Ammon's horn (tissue), 1 donor: ENCODE measurements around the gene ABRACL.
"Not testable (repeated sequence)": the region's sequence is repeated elsewhere in the genome, so short reads cannot be mapped to it uniquely, and the experiment has no call there.

Experiments
- DNase-seq: peaks from one replicate; pipeline ENCODE4 v3.0.0-alpha.2; 2016; ENCODE audit warnings: low spot score

Gene ABRACL

DNA sequence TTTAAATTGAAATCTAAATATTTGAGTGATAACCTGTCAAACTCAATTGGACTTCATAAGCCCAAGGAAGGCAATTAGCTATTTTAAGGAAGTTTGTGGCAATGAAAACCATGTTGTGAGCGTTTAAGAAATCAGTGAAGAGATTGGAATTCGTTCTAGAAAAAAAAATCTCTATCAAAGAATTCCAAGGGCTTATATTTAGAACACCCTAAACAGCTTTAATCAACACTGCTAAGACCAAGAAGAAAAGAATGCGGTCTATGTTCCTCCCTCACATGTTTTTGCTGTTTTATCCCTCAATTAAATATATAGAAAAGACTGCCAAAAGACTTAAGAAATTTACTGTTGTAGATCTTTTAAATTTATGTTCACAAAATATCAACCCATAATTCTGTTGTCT is 16.6 kb upstream of the ABRACL start:
- DNase-seq: no peak

DNA sequence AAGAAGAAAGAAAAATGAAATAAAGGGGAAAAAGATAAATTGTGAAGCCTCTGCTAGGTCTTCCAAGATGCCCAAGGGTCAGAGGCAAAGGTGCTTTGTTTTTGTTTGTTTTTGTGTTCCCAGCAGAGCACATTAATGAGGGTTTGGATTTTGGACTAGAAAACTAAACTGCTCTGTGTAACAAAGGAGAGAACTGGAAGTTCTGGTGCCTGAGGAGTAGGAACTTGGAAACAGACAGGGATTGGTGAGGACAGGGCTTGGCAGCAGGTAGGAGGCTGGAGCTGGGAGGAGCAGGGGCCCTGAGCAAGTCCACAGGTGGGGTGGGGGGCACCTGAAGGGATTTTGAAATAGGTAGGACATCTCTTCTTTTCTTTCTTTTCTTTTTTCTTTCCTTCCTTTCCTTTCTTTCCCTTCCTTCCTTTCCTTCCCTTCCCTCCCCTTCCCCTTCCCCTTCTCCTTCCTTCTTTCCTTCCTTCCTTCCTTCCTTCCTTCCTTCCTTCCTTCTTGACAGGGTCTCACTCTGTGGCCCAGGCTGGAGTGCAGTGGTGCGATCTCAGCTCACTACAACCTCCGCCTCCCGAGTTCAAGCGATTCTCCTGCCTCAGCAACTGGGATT is 15.3 kb upstream of the ABRACL start:
- DNase-seq: no peak

DNA sequence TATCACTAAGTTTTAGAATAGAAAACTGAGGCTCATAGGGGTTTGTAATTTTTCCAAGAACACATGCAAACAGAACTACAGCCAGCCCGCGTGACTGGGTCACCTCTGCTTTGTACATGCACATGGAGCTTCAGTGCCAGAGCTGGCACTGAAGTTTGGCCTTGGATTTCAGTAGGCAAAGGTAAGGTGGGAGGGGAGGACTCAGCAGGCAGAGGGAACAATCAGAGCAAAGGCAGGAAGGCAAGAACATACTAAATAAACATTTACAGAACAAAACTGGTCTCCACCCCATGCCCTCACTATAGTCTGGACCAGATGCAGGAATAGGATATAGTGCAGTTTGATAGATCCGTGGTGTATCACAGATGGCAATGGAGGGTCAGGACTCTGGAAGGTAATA is 13.6 kb upstream of the ABRACL start:
- DNase-seq: no peak

DNA sequence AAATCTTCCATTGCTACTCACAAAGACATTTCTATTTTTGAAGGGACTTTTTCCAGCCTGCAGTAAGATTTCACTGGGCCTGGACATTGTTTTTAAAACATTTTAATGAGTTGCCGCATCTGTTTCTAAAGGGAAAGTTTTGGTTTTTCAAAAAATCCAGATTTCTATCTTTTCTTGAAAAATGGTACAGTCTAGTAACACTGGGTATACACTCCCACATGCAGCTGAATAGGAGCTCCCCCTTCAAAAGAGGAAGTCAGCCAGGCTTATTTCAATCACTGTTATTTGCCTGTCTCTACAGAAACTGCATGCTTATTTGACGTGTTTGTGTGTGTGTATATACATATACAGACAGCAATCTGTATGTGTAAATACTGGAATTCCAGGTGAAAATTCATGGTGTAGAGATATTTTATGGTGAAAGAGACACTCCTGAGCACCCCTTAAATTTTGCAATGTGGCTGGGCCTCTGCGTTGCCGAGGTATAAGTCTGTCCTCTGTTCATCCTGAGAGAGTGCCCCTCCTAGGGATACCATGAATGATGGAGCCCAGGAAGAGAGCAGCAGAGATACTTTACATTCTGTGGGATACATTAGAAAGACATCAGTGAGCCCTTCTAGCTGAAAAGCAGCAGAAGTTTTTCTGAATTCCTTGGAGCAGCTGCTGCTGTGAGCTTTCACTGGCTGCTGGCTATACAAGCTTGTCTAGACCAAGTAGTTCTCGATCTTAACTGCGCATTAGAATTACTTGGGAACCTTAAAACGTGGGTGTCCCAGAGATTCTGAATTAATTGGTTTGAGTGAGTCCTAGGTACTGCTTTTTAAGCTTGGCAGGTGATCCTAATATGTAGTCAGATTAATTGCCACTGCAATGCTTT is 12.0 kb upstream of the ABRACL start:
- DNase-seq: no peak

DNA sequence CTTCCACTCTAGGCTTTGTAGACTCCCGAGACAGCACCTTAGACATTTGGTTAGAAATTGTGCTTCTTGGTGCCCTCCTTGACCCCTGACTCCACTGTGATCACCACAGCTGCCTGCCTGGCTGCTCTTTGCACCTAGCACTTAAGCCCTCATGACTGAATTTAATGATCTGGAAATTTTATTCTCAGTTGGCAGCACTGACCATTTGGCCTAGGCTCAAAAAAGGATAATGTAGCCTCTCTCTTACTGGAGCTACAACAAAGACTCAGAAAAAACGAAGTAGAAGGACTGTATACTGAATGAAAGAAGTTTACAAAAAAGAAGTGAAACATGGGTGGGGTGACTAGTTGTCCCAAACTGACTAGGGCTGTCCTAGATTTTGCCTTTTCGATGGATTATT is 11.3 kb upstream of the ABRACL start:
- DNase-seq: no peak

DNA sequence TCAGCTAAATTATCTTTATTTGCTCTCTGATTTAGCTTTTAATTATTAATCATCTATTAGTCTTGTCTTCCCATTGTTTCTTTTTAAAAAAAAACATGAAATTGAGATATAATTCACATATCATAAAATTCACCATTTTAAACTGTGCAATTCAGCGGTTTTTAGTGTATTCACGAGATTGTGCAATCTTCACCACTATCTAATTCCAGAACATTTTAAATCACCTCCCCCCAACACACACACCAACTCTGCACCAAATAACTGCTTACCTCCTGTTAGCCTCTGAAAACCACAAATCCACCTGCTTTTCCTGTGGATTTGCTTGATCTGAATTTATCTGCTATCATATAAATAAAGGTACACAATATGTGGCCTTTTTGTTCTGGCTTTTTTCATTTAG is 8.8 kb upstream of the ABRACL start:
- DNase-seq: no peak

DNA sequence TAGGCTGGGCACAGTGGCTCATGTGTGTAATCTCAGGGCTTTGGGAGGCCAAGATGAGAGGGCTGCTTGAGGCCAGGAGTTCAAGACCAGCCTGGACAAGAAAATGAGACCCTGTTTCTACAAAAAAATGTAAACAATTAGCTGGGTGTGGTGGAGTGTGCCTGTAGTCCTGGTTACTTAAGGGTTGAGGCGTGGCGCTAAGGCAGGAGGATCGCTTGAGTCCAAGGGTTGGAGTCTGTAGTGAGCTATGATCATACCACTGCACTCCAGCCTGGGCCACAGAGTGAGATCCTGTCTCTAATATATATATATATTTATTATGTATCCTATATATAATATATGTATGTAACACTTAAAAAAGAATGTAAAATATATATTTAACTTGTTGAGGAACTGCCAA is 7.9 kb upstream of the ABRACL start:
- no peak for DNase-seq

DNA sequence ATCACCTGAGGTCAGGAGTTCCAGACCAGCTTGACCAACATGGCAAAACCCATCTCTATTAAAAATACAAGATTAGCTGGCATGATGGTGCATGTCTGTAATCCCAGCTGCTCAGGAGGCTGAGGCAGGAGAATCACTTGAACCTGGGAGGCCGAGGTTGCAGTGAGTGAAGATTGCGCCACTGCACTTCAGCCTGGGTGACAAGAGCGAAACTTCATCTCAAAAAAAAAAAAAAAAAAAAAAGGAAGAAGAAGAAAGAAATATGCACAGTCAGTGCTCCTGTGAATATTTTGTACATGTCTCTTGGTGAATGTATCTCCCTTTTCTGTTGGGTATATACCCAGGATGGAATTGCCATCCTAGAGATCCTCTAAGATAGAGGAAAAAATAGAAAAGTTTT is 3.1 kb upstream of the ABRACL start:
- DNase-seq: not testable (repeated sequence)

DNA sequence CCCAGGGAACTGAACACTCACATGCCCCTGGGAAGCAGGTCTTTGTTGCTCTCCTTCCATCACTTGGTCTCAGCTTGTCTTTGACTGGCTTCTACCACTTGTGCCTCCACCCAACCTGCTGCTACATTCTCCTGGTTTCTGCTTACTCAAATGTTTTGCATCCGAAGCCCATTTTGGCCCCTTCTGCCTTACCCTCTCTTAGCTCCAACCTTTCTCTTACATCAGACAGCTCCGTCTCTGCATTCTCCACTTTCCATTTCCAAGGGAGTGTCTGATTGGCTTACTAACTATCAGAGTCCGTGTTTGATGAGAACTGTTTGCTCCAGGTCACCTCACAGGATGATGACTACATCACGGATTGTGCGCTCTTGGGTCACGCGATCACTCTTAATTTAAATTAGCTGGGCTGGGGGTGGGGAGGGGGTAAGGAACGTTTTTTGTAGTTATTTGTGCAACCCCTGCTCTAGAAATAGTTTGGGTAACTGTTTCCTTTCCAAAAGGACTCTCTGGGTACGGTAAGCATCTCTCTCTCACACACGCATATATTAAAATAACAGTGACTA is 844 bp upstream of the ABRACL start:
- no peak for DNase-seq

DNA sequence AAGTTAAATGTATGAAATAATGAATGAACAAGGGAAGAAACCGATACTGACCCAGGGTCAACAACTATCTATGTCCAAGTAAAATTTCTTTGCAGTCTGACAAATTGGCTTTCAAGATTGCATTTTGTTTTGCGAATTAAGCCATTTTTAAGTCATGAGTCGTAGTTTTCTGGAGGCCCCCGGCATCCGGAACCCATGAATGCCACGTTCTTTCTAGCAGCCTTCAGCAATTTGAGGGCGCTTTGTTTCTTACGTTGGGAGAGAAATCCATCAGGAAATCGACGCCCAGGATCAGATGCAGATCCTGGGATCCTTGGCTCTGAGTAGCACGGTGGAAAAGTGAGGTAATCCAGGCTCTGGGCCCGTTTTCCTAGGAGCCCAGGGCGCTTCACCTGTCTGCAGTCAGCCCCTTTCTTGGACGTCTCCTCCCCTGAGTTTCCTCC is 309 bp upstream of the ABRACL start:
- peak; percentile 44 for DNase-seq

DNA sequence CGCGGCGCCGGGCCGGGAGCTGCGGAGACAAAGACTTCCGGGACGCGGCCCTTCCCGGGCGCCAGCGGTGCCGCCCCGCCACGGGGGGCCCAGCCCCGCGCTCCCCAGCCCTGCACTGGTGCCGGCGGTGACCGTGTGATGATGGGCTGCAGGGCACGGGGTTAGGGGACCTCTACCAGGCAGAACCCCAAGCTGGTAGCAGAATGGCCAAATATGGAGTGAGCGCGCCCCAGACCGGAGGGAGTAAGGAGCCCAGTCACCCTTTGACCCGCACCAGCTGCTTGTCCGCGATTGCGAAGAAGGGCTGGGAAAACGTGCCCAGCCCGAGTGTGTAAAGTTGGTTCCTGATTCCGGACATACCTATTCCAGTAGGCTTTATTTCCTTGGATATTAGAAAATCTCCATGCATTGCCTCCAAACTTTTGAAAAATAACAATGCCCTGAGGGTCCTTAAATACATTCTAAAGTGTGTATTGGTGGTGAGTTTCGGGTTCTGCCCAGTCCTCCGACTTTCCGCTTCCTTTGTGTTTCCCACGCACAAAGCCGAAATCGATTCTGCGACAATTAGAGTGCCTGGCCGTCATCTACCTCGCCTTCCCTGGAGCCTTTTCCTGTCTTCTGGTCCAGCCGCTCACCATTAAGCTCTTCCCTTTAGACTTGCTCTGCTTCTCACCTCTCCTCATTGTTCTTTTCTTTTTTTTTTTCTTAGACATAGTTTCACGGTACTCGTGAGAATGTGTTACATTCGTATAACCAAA is 1.1 kb downstream of the ABRACL start:
- DNase-seq: peak; percentile 24

DNA sequence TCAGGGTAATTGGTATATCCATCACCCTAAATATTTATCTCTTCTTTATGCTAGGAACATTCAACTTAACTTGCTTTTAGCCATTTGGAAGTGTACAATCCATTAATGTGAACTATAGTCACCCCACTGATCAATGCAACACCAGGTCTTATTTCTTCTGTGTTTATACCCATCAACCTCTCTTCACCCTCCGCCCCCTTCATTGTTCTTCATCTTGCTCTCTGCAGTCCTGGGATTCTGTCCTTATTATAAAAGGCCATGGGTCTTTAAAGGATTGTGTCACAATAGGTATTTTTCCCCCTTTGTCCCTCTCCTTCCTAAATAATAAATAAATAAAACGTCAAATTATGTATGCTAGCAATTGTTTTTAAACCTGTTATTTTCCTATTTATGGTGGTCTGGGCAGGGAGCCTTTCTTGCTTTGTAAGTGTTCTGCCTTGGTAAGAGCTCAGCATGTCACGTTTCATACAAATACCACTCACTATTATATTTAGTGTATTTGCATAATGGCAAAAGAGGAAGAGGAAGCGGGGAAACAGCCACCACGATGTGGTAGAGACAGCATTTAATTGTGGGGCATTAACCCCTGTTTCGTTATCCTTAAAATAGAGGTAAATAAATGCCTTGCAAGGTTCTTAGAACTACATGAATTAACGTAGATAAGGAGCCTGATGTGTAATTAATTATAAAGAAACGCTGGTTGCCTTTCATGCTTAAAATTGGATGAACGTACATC is 1.9 kb downstream of the ABRACL start:
- DNase-seq: no peak

DNA sequence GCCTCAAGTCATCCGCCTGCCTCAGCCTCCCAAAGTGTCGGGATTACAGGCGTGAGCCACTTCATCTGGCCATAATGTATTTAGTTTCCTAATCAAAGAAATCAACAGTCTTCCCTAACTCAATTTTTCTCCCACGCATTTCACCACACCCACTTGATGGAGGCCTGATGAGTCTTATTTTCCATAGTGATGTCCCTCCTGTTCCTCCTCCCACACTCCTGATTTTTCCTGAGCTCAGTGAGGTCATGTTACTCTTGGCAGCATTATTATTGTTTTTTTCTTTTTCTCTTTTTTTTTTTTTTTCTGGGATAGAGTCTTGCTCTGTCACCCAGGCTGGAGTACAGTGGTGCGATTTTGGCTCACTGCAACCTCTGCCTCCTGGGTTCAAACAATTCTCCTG is 8.9 kb downstream of the ABRACL start:
- no peak for DNase-seq

DNA sequence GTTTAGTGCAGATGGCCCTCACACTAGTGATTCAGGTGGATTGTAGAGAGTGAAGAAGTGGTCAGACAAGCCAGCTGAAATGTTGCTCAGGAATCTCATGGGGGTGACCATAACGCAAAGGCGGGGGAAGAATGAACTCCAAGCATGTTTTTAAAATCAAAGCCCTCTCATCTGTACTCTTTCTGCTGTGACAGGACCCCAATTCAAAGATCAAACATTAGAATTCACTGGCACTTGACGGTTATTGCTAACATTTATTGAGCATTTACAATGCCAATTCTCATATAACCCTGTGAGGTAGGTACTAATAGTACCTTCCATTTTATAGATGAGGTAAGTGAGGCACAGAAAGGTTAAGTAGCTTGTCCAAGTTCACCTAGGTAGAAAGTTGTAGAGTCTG is 15.7 kb downstream of the ABRACL start:
- DNase-seq: no peak

DNA sequence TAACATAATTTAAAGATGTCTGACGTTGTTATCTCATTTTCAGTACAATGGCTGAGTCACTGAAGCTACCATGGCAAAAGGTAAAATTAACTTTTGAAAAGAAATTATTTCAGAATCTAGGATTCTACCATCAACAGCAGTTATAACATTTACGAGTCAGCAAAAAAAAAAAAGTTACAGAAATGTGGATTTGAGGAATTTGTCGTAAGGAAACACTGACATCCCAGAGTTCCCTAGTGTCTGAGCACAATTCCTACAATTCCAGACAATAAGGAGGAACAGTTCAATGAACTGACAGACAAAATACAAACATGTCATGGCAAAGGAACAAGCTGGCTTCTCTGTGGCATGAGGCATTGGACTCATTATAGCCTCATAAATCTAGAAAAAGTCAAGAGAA is 19.1 kb downstream of the ABRACL start:
- no peak for DNase-seq

DNA sequence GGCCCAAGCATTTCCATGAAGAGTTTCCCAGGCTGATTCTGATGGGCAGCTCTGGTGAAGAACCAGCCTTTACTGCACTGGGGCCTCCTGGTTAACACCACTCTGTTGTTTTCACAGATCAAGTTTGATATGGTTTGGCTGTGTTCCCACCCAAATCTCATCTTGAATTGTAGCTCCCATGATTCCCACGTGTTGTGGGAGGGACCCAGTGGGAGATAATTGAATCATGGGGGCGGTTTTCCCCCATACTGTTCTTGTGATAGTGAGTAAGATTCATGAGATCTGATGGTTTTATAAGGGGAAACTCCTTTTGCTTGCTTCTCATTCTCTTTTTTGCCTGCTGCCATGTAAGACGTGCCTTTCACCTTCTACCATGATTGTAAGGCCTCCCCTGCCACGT is 20.4 kb downstream of the ABRACL start:
- not testable (repeated sequence) for DNase-seq

DNA sequence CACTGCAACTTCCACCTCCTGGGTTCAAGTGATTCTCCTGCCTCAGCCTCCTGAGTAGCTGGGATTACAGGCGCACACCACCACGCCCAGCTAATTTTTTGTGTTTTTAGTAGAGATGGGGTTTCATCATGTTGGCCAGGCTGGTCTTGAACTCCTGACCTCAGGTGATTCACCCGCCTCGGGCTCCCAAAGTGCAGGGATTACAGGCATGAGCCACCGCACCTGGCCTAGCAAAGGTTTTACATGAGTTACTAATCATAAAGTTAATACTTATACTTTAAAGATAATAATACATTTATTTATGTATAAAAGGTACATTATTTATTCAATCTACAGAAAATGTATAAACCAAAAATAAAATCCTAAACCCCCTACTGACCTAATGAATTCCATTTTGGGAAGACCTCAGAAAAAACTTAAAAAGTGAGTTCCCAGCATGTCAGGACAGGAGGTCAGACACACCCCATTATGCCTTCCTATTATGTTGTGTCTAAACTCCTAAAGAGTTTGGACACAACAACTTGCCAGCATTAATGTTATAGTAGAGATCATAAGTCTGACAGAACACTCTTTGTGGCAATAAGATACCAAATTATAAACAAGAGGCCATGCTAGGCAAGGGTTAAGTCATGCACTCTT is 21.7 kb downstream of the ABRACL start:
- DNase-seq: not testable (repeated sequence)

DNA sequence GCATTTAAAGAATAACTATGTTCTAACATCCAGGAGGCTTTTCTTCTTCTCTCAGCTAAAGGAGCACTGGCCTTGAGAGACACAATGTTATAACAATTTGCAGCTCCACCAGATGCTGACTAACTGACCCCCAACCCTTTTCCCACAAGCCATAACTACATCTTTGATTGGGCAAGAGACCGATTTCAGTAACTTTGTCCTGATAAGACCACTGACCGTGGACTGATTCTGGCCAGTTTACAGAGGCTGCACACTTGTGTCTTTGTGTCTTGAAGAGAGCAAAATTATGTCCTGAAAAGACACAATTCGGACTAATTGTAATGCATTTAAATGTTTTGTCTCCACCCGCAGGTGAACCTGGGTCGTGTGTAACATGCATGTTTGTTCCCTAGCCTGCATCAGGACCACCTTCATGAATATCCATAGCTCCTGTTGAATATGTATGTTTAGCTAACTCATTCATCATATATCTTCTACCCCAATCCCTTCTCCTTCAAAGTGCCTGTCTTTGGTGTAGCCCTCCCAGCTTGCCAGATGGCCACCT is 22.3 kb downstream of the ABRACL start:
- no peak for DNase-seq

DNA sequence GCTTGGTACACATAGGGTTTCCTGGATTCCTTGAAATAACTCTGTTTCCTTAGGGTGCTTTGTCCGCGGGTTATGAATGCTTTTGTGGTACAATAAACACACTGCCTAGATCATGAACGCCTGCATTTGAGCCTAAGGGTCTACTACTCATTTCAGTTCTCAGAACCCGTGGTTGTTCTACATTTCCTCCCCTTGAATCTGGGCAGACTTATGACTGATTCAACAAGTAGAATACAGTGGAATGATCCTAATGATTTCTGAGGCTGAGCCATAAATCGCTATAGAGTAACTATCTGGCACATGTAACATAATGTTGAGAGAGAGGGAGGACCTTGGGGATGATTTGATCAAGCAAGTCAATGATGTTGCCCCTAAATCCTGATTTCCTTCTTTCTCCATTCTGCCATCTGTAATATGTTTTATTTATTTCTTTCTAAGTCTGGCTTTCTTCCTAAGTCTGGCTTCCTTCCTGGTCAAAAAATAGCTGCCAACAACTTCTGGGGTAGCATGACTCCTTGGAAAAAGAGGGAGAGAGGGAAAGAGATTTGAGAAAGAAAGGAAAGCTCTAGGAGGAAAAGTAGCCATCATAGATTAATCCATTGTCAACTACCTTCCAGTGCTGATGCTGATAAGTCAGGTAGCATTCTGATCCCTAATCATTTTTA is 23.0 kb downstream of the ABRACL start:
- DNase-seq: no peak

DNA sequence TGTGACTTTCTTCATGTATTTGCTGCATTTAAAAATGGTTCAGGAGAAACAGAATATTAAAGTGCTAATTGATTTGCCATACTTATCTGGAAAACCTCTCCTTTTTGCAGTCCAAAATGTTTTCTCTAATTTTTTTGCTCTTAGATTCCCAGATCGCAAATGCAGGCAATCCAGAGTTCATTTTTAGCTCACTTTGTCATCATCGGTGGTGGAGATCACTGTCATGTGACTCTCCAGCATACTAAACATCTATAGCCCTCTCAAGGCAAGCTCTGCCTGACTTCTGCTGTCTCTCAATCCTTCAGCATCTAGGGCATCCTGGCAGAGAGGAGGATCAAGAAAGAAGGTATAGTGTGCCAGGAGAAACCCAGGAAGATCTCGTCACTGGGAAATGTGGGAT is 24.8 kb downstream of the ABRACL start:
- no peak for DNase-seq

DNA sequence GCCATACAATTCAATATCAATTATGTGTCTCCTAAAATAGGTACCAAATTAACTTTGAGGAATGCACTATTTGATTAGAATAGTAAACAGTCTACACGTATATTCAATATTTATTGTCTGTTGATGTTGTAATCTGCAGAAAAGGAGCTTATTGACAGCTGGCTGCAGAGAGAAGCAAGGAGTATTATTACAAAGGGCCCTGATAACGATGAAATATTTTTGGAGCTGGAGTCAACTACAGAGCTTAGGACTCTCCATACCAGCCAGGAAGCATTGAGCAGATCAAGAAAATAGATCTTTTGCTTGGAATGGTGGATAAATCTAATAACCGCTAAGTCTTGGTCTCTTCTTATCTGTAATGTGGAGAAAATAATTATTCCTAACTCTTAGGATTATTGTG is 25.5 kb downstream of the ABRACL start:
- DNase-seq: no peak
